ENCODE measurements around the gene HSF5. TPM values are rescaled to one million over a fixed set of nuclear protein-coding genes. Genes with fewer than 3 reads are reported as not detected.

HSF5 gene
- total and polyA plus RNA-seq, 8 donors, result 0.18 TPM; not detected in 7

GRCh38 chr17:58385359-58385899 lies 102.8 kb downstream of the HSF5 start:
- no peak overlapping the region for H3K4me3 ChIP-seq
- TF ChIP-seq CTCF (IDR thresholded peaks at IDR 0.05), result no peak
- no peak for TF ChIP-seq POLR2AphosphoS5 (IDR thresholded peaks at IDR 0.05)
- no peak for TF ChIP-seq EP300 (IDR thresholded peaks at IDR 0.05)
- TF ChIP-seq POLR2A (IDR thresholded peaks at IDR 0.05), result no peak
- H3K36me3 ChIP-seq, result no peaks in the 10 kb centered on the region
- peaks cover 28 to 60% (median 44%) of the 10 kb centered on the region in 4 donors for H3K4me1 ChIP-seq
- no peaks in the 10 kb centered on the region for H3K27me3 ChIP-seq
- no peak overlapping the region for H3K27ac ChIP-seq
- 36 to 60% (median 44%) methylated on average over 4 of the region's 4 CpGs for WGBS, 5 donors
- DNase-seq, result no peak
- intact Hi-C loops (cut with DNase I; ENCODE audit: low total_unique reads), result no loop called here
- no peaks in the 10 kb centered on the region for H3K9me3 ChIP-seq

- TF ChIP-seq POLR2AphosphoS5 (IDR thresholded peaks at IDR 0.05) (no peak), POLR2A (IDR thresholded peaks at IDR 0.05) (no peak), CTCF (IDR thresholded peaks at IDR 0.05) (no peak), EP300 (IDR thresholded peaks at IDR 0.05) (no peak)
- Histone ChIP-seq H3K27me3 (no peaks in the 10 kb centered on the region), H3K36me3 (no peaks in the 10 kb centered on the region), H3K9me3 (no peaks in the 10 kb centered on the region), H3K4me3 (no peak overlapping the region), H3K27ac (no peak overlapping the region), H3K4me1 (peaks cover 29 to 61% (median 44%) of the 10 kb centered on the region in 4 donors)
- intact Hi-C loops (cut with DNase I; ENCODE audit: low total_unique reads), result no loop called here
- no peak for DNase-seq
- 68 to 82% (median 73%) methylated on average over 3 of the region's 3 CpGs for WGBS, 5 donors
These were observed 103.3 kb downstream of the HSF5 start for GRCh38 chr17:58384897-58385296.

GRCh38 chr17:58383892-58384462 lies 104.2 kb downstream of the HSF5 start:
- intact Hi-C loops (cut with DNase I; ENCODE audit: low total_unique reads), result no loop called here

GRCh38 chr17:58382872-58383242 lies 105.4 kb downstream of the HSF5 start:
- WGBS, 5 donors, result 85 to 97% (median 88%) methylated on average over 1 of the region's 1 CpG
- DNase-seq, result no peak
- Histone ChIP-seq H3K9me3 (no peaks in the 10 kb centered on the region), H3K4me1 (peaks cover 25 to 45% (median 36%) of the 10 kb centered on the region in 4 donors), H3K27ac (peak overlapping the region in 1 of 5 donors; percentile 69), H3K4me3 (no peak overlapping the region), H3K27me3 (no peaks in the 10 kb centered on the region), H3K36me3 (no peaks in the 10 kb centered on the region)
- intact Hi-C loops (cut with DNase I; ENCODE audit: low total_unique reads), result no loop called here
- TF ChIP-seq POLR2A (IDR thresholded peaks at IDR 0.05) (no peak), EP300 (IDR thresholded peaks at IDR 0.05) (no peak), POLR2AphosphoS5 (IDR thresholded peaks at IDR 0.05) (no peak), CTCF (IDR thresholded peaks at IDR 0.05) (no peak)

More at GRCh38 chr17:58383892-58384462, 104.2 kb downstream of the HSF5 start:
- Histone ChIP-seq H3K27ac (peak overlapping the region in 1 of 5 donors; percentile 69), H3K4me1 (peaks cover 29 to 56% (median 41%) of the 10 kb centered on the region in 4 donors), H3K4me3 (no peak overlapping the region), H3K9me3 (no peaks in the 10 kb centered on the region), H3K27me3 (no peaks in the 10 kb centered on the region), H3K36me3 (no peaks in the 10 kb centered on the region)
- no peak for TF ChIP-seq EP300 (IDR thresholded peaks at IDR 0.05)
- no peak for TF ChIP-seq POLR2AphosphoS5 (IDR thresholded peaks at IDR 0.05)
- no peak for TF ChIP-seq CTCF (IDR thresholded peaks at IDR 0.05)
- WGBS, 5 donors, result 58 to 78% (median 66%) methylated on average over 4 of the region's 4 CpGs
- no peak for DNase-seq

Data from stomach (tissue), 9 donors.